Measurements from ENCODE around the gene MYO16. TPM values are rescaled to one million over a fixed set of nuclear protein-coding genes. Genes with fewer than 3 reads are reported as not detected.

Gene MYO16
- total and polyA plus RNA-seq, 4 experiments from 2014 or later, result 0.54 to 14.9 (median 6.3) TPM

- no peak for DNase-seq
- Histone ChIP-seq H3K4me1 (ENCODE audit: insufficient read depth, low read length) (no peaks in the 10 kb centered on the region), H3K27me3 (ENCODE audit: insufficient read depth, low read length) (peaks cover 4% of the 10 kb centered on the region), H3K36me3 (ENCODE audit: insufficient read depth, low read length) (no peaks in the 10 kb centered on the region), H3K27ac (ENCODE audit: low read depth, low read length) (no peak overlapping the region), H3K9me3 (ENCODE audit: control insufficient read depth in 1 of 2, low read length in 2 of 2) (no peaks in the 10 kb centered on the region), H3K4me3 (ENCODE audit: low read length in 2 of 2) (no peak overlapping the region)
- H3K27me3 Mint-ChIP-seq, result peaks cover 0 to 3% of the 10 kb centered on the region in 2 donors
- ChIA-PET CTCF (ENCODE audit: partially characterized antibody) (no interaction called here), POLR2A (ENCODE audit: partially characterized antibody) (no interaction called here)
- H3K36me3 Mint-ChIP-seq, result no peaks in the 10 kb centered on the region
- peaks cover 0 to 10% (median 6%) of the 10 kb centered on the region in 4 donors for H3K4me1 Mint-ChIP-seq
- H3K27ac Mint-ChIP-seq, result no peak overlapping the region
- peak overlapping the region in 1 of 8 donors; percentile 3 for H3K4me3 Mint-ChIP-seq
- no peaks in the 10 kb centered on the region for H3K9me3 Mint-ChIP-seq
- intact Hi-C loops (cut with micrococcal nuclease), result no loop called here
Measured at GRCh38 chr13:108853031-108853430, 223.6 kb downstream of the MYO16 start.

- Mint-ChIP-seq H3K27me3 (no peaks in the 10 kb centered on the region), H3K9me3 (no peaks in the 10 kb centered on the region), H3K36me3 (peaks cover 0 to 1% of the 10 kb centered on the region in 2 donors), H3K4me1 (peaks cover 0 to 10% (median 6%) of the 10 kb centered on the region in 4 donors), H3K27ac (peak overlapping the region in 2 of 7 donors; percentile 11 to 13), H3K4me3 (peak overlapping the region in 2 of 8 donors; percentile 11 to 52)
- H3K27ac ChIP-seq (ENCODE audit: low read depth, low read length), result no peak overlapping the region
- ChIA-PET POLR2A (ENCODE audit: partially characterized antibody) (no interaction called here), CTCF (ENCODE audit: partially characterized antibody) (no interaction called here)
- peaks cover 4% of the 10 kb centered on the region for H3K27me3 ChIP-seq (ENCODE audit: insufficient read depth, low read length)
- H3K4me3 ChIP-seq (ENCODE audit: low read length in 2 of 2), result no peak overlapping the region
- no peak for DNase-seq
- intact Hi-C loops (cut with micrococcal nuclease), result no loop called here
- no peaks in the 10 kb centered on the region for H3K36me3 ChIP-seq (ENCODE audit: insufficient read depth, low read length)
- no peaks in the 10 kb centered on the region for H3K9me3 ChIP-seq (ENCODE audit: control insufficient read depth in 1 of 2, low read length in 2 of 2)
- no peaks in the 10 kb centered on the region for H3K4me1 ChIP-seq (ENCODE audit: insufficient read depth, low read length)
Measured at GRCh38 chr13:108855737-108856387, 226.5 kb downstream of the MYO16 start.

GRCh38 chr13:108858676-108859075 lies 229.3 kb downstream of the MYO16 start:
- peak overlapping the region in 1 of 7 donors; percentile 5 for H3K27ac Mint-ChIP-seq
- peaks cover 0 to 1% of the 10 kb centered on the region in 2 donors for H3K36me3 Mint-ChIP-seq
- no peaks in the 10 kb centered on the region for H3K27me3 Mint-ChIP-seq
- no peaks in the 10 kb centered on the region for H3K36me3 ChIP-seq (ENCODE audit: insufficient read depth, low read length)
- no peaks in the 10 kb centered on the region for H3K9me3 ChIP-seq (ENCODE audit: control insufficient read depth in 1 of 2, low read length in 2 of 2)
- peaks cover 0 to 10% (median 6%) of the 10 kb centered on the region in 4 donors for H3K4me1 Mint-ChIP-seq
- H3K4me3 ChIP-seq (ENCODE audit: low read length in 2 of 2), result no peak overlapping the region
- peaks cover 4% of the 10 kb centered on the region for H3K27me3 ChIP-seq (ENCODE audit: insufficient read depth, low read length)
- ChIA-PET CTCF (ENCODE audit: partially characterized antibody) (no interaction called here), POLR2A (ENCODE audit: partially characterized antibody) (no interaction called here)
- no peak overlapping the region for H3K27ac ChIP-seq (ENCODE audit: low read depth, low read length)
- H3K4me1 ChIP-seq (ENCODE audit: insufficient read depth, low read length), result no peaks in the 10 kb centered on the region
- DNase-seq, result no peak
- H3K4me3 Mint-ChIP-seq, result no peak overlapping the region
- intact Hi-C loops (cut with micrococcal nuclease), result no loop called here
- H3K9me3 Mint-ChIP-seq, result no peaks in the 10 kb centered on the region

- Mint-ChIP-seq H3K4me1 (peaks cover 0 to 10% (median 6%) of the 10 kb centered on the region in 4 donors), H3K4me3 (no peak overlapping the region), H3K9me3 (no peaks in the 10 kb centered on the region), H3K27me3 (no peaks in the 10 kb centered on the region), H3K36me3 (peaks cover 0 to 1% of the 10 kb centered on the region in 2 donors), H3K27ac (no peak overlapping the region)
- Histone ChIP-seq H3K27me3 (ENCODE audit: insufficient read depth, low read length) (peaks cover 4% of the 10 kb centered on the region), H3K36me3 (ENCODE audit: insufficient read depth, low read length) (no peaks in the 10 kb centered on the region), H3K4me1 (ENCODE audit: insufficient read depth, low read length) (no peaks in the 10 kb centered on the region), H3K9me3 (ENCODE audit: control insufficient read depth in 1 of 2, low read length in 2 of 2) (no peaks in the 10 kb centered on the region), H3K27ac (ENCODE audit: low read depth, low read length) (no peak overlapping the region), H3K4me3 (ENCODE audit: low read length in 2 of 2) (no peak overlapping the region)
- CTCF ChIA-PET (ENCODE audit: partially characterized antibody), result no interaction called here
- POLR2A ChIA-PET (ENCODE audit: partially characterized antibody), result no interaction called here
- intact Hi-C loops (cut with micrococcal nuclease), result no loop called here
- DNase-seq, result no peak
Measured at GRCh38 chr13:108859197-108860012, 230.0 kb downstream of the MYO16 start.

GRCh38 chr13:108860418-108860817 lies 231.0 kb downstream of the MYO16 start:
- H3K27ac Mint-ChIP-seq, result no peak overlapping the region
- H3K36me3 Mint-ChIP-seq, result peaks cover 0 to 1% of the 10 kb centered on the region in 2 donors
- CTCF ChIA-PET (ENCODE audit: partially characterized antibody), result no interaction called here

GRCh38 chr13:108877300-108877699 lies 247.9 kb downstream of the MYO16 start:
- intact Hi-C loops (cut with micrococcal nuclease), result no loop called here
- H3K27me3 ChIP-seq (ENCODE audit: insufficient read depth, low read length), result no peaks in the 10 kb centered on the region
- H3K4me3 Mint-ChIP-seq, result no peak overlapping the region
- H3K9me3 Mint-ChIP-seq, result peaks cover 0 to 6% (median 0%) of the 10 kb centered on the region in 8 donors
- ChIA-PET CTCF (ENCODE audit: partially characterized antibody) (no interaction called here), POLR2A (ENCODE audit: partially characterized antibody) (no interaction called here)
- H3K36me3 Mint-ChIP-seq, result peaks cover 0 to 1% of the 10 kb centered on the region in 2 donors
- no peaks in the 10 kb centered on the region for H3K9me3 ChIP-seq (ENCODE audit: control insufficient read depth in 1 of 2, low read length in 2 of 2)
- no peak overlapping the region for H3K4me3 ChIP-seq (ENCODE audit: low read length in 2 of 2)
- H3K27ac Mint-ChIP-seq, result peak overlapping the region in 1 of 7 donors; percentile 3
- no peaks in the 10 kb centered on the region for H3K27me3 Mint-ChIP-seq
- no peak for DNase-seq
- H3K4me1 Mint-ChIP-seq, result no peaks in the 10 kb centered on the region
- no peaks in the 10 kb centered on the region for H3K4me1 ChIP-seq (ENCODE audit: insufficient read depth, low read length)
- H3K36me3 ChIP-seq (ENCODE audit: insufficient read depth, low read length), result no peaks in the 10 kb centered on the region
- H3K27ac ChIP-seq (ENCODE audit: low read depth, low read length), result no peak overlapping the region

More at GRCh38 chr13:108860418-108860817, 231.0 kb downstream of the MYO16 start:
- intact Hi-C loops (cut with micrococcal nuclease), result no loop called here
- Mint-ChIP-seq H3K4me1 (peaks cover 0 to 8% (median 4%) of the 10 kb centered on the region in 4 donors), H3K4me3 (no peak overlapping the region), H3K27me3 (no peaks in the 10 kb centered on the region), H3K9me3 (no peaks in the 10 kb centered on the region)
- Histone ChIP-seq H3K36me3 (ENCODE audit: insufficient read depth, low read length) (no peaks in the 10 kb centered on the region), H3K27ac (ENCODE audit: low read depth, low read length) (no peak overlapping the region), H3K4me1 (ENCODE audit: insufficient read depth, low read length) (no peaks in the 10 kb centered on the region), H3K9me3 (ENCODE audit: control insufficient read depth in 1 of 2, low read length in 2 of 2) (no peaks in the 10 kb centered on the region), H3K4me3 (ENCODE audit: low read length in 2 of 2) (no peak overlapping the region), H3K27me3 (ENCODE audit: insufficient read depth, low read length) (peaks cover 4% of the 10 kb centered on the region)
- no peak for DNase-seq
- POLR2A ChIA-PET (ENCODE audit: partially characterized antibody), result no interaction called here

- Histone ChIP-seq H3K4me1 (ENCODE audit: insufficient read depth, low read length) (no peaks in the 10 kb centered on the region), H3K27me3 (ENCODE audit: insufficient read depth, low read length) (no peaks in the 10 kb centered on the region), H3K9me3 (ENCODE audit: control insufficient read depth in 1 of 2, low read length in 2 of 2) (no peaks in the 10 kb centered on the region), H3K4me3 (ENCODE audit: low read length in 2 of 2) (no peak overlapping the region), H3K27ac (ENCODE audit: low read depth, low read length) (no peak overlapping the region), H3K36me3 (ENCODE audit: insufficient read depth, low read length) (no peaks in the 10 kb centered on the region)
- no peaks in the 10 kb centered on the region for H3K4me1 Mint-ChIP-seq
- CTCF ChIA-PET (ENCODE audit: partially characterized antibody), result no interaction called here
- H3K36me3 Mint-ChIP-seq, result peaks cover 0 to 1% of the 10 kb centered on the region in 2 donors
- H3K27me3 Mint-ChIP-seq, result no peaks in the 10 kb centered on the region
- H3K9me3 Mint-ChIP-seq, result peaks cover 0 to 6% (median 0%) of the 10 kb centered on the region in 8 donors
- no peak overlapping the region for H3K27ac Mint-ChIP-seq
- H3K4me3 Mint-ChIP-seq, result no peak overlapping the region
- POLR2A ChIA-PET (ENCODE audit: partially characterized antibody), result no interaction called here
- intact Hi-C loops (cut with micrococcal nuclease), result no loop called here
- no peak for DNase-seq
Measured at GRCh38 chr13:108878732-108879131, 249.3 kb downstream of the MYO16 start.

All from CD4-positive, alpha-beta memory T cell (primary cell).